Measurements from ENCODE around the gene KISS1.
A peak's percentile ranks its signal among the peaks of the same experiment; 100 is the strongest.

Gene KISS1

GRCh38 chr1:204153667-204154066 lies 42.6 kb downstream of the KISS1 start:
- no peak for DNase-seq

DNA sequence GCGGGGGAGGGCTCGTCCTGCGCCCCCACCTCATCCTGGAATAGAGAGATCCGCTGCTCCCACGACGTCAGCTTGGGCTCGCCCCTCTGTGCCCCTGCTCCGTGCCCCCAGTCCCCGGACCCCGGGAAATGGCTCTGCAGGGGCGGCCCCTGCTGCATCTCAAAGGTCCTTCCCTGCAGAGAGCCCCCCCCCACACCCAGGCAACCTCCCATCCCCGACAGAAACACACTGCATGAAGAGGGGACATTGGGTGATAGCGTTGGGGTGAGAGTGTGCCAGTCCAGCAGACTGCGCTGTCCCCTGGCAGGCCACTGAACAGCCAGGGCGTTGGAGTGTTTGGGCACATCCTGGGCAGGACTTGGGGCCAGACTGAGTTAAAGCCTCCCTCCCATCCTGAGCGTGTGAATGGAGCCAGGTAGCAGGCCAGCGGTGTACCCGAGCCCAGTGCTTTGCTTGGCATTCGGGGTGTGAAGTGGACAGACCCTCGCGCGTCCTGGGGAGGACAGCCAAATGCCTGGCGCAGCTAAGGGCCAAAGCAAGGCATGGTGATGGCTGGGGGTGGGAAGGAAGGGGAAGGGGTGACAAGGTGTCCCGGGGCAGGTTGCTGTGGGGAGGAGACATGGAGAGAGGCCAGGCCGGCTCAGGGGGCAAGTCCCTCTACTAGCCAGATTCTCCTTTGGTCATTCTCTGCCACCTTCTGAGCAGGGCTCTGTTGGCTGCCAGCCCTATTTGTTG lies 43.8 kb downstream of the KISS1 start:
- no peak for DNase-seq

GRCh38 chr1:204151552-204152309 lies 44.6 kb downstream of the KISS1 start, which contains the start of gene ETNK2:
TSS of gene ETNK2 (minus strand) at chr1:204152044. CDS start at chr1:204151852, 192 bp downstream.
- DNase-seq = peak; percentile 51 to 72 (median 63)

- DNase-seq = no peak
Measured at GRCh38 chr1:204150702-204151551, 45.4 kb downstream of the KISS1 start.

DNA sequence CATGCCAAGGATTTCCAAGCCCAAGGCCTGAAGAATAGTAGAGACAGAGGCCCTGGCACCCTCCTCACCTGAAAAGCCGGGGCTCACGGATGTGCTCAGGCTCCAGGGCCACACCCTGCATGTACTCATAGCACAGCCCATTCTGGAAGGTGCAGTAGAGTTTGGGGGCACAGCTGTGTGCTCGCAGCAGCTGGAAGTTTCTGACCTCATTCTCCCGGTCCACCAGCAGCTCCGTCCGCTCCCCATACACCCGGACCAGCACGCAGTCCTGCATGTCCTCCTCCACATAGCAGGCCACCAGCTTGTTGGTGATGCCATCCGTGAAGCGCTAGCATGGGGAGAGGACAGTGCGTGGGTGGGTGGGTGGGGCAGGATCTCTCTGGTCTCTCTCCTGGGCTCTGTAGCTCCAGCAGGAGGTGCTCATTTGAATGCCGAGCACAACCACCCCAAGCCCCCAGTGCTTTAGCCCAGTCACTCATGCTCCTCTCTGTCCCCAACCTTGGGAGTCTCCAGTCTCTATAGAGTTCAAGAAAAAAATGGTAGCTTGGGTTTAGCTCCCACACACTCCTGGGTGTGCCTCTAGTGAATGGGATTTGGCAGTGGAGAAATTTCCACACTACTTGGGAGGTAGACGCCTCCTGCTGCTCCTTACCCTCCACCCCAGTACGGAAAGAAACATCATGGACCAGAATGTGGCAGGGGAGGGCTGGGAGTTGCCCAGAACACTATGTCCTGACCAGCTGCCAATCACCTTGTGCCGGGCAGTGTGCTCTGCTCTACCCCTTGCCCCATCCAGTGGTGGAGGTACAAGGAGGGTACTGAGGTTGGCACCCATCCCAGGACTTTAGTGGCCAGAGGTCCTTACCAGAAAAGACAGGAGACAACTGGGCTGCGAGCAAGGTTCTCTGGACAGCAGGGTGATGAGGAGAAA lies 46.4 kb downstream of the KISS1 start:
- DNase-seq = no peak

DNA sequence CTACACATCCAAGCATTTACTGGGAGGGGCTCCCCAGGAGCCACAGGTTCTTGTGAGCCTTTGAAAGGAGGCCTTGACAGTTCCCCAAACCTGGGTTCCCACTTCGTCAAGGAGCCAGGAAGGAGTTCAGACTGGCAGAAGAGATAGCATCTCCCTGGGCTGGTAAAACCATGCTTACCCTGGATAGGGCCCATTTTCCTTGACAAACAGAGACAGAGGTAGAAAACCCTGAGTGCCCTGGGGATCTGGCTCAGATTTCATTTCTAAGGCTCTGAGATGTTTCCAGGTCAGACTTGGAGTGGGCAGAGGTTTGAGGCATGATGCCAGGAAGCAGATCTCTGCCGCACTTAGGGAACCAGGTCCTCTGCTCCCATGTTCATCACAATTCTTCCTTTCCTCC lies 47.2 kb downstream of the KISS1 start:
- no peak for DNase-seq

GRCh38 chr1:204147406-204148383 lies 48.6 kb downstream of the KISS1 start:
- DNase-seq = no peak

GRCh38 chr1:204146965-204147364 lies 49.3 kb downstream of the KISS1 start:
- DNase-seq = no peak

GRCh38 chr1:204146309-204146708 lies 50.0 kb downstream of the KISS1 start:
- DNase-seq = no peak

- no peak for DNase-seq
Measured at GRCh38 chr1:204145033-204145504, 51.2 kb downstream of the KISS1 start.

DNA sequence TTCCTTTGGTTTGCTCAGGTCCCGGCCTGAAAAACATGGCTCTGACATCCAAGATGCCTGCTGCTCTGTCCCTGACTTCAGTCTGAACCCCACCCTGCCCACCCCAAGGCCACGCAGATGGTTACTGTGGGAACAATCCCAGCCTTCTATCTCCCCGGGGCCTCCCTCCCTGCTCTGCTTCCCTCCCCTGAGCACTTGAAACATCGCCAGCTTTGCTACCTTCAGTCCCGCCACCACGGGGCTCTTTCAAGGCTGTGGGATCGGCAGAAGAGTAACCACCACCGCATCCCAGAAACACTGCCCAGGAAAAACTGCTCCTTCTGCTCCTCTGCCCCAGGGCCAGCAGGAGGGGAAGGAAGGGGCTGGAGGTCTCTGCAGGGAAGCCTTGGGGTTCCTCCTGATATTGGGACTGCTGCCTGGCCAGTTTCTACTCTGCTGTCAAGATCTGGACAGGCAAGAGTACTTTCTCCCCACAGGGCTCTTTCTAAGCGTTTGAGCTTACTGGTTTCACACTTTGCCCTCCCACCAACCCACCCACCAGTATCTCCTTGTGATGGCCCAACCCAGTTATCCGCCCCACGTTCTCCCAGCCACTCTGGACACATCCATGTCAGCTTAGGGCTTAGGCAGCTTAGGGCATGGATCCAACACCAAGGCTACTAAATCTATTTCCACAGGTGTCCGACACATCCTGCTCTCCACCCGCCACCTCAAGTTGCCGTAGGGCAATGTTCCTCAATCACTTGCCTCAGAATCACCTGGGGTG lies 52.8 kb downstream of the KISS1 start:
- DNase-seq = no peak

DNA sequence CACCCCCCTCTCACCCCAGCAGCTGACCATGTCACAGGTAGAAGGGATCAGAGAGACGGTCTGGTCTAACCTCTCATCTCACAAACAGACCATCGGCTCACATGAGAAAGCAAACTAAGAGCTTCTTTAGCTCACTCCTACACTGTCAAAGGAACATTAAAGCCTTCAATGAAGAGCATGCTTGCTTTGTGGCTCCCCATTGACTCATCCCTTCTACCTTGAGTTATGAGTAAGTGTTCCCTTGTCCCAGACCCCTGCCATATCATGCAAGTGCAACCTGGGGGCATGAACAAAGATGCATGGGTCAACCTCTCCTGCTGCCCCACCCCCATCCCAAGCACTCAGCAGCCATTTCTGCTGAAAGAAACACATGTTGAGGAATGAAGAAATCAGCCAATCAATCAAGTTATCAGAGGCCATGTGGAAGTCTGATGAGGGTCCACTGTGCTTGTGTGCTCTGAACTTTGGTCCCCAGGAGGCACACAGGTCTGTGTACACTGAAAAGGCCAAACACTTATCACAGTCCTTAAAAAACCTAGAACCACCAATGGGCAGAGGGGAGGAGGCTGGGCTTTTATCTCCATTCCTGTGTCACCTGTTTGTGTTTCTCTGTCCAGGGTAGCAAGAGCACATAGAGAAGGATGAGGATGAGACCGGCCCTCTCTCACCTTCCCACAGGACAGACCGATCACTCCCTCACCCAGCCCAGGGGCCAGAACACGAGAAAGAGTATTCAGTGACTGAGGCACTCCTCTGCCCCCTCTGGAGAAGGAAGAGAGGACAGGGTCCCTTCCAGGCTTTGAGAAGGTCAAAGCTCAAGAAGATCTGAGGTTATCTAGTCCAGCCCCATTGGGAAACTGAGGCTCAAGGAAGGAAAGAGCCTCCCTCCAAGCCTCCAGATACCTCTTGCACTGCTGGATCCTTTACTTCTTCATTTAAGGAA lies 54.0 kb downstream of the KISS1 start:
- no peak for DNase-seq

GRCh38 chr1:204141131-204141530 lies 55.2 kb downstream of the KISS1 start:
- DNase-seq = no peak
